GM12878 (cell line): ENCODE data around the gene PADI3. TPM values are rescaled to one million over a fixed set of nuclear protein-coding genes. Genes with fewer than 3 reads are reported as not detected.

ENCODE experiments used
- ATAC-seq: fragments of 200-7000 bp; cut with Tn5 transposase; 3 replicates; pipeline ENCODE4 v1.9.1; 2020; ENCODE audit warnings: mild to moderate bottlenecking, moderate library complexity
- BruUV-seq: library from RNA; stranded (reverse); fragments of 400-500 nt; replicated peaks from 2 replicates; lab custom pipeline; 2021; lab: Mats Ljungman, UMichigan
- CTCF ChIA-PET: fragments of 300-600 bp; sonication (Branson Sonifier 250); formaldehyde crosslinking; extraction: SDS; loops from one replicate; lab custom pipeline; 2021; ENCODE audit warnings: inconsistent platforms; lab: Yijun Ruan, JAX
- POLR2A ChIA-PET: fragments of 350-600 bp; formaldehyde crosslinking; extraction: SDS; loops from one replicate; lab custom pipeline; 2021; ENCODE audit warnings: inconsistent platforms; lab: Charles Lee
- RAD21 ChIA-PET: fragments of 300-600 bp; sonication (Branson Sonifier 250); formaldehyde crosslinking; loops from one replicate; lab custom pipeline; 2023; ENCODE audit warnings: antibody characterized with exemption; ENCODE audit not compliant: unreplicated experiment; lab: Charles Lee
- SMC1A ChIA-PET: fragments of 300-600 bp; sonication (Branson Sonifier 250); formaldehyde crosslinking; loops from one replicate; lab custom pipeline; 2023; ENCODE audit not compliant: unreplicated experiment, uncharacterized antibody; lab: Charles Lee
- DNase-seq: peaks from one replicate; pipeline ENCODE4 v3.0.0-alpha.2; 2011; ENCODE audit warnings: low read depth, low spot score
- FAIRE-seq: peaks from 3 replicates; lab custom pipeline; 2011; peaks lifted over from hg19 to GRCh38; lab: Jason Lieb, UNC
- H2AFZ ChIP-seq: 2 replicates; pipeline ENCODE4 v1.6.0; 2011; ENCODE audit warnings: low read depth, low read length, control low read depth; ENCODE audit not compliant: control insufficient read depth
- H3K27ac ChIP-seq: 2 replicates; pipeline ENCODE4 v1.5.1; 2011; ENCODE audit warnings: control low read depth; ENCODE audit not compliant: control insufficient read depth, insufficient read depth
- H3K27me3 ChIP-seq, 2 experiments: replicated peaks in 1 of 2; 2 replicates each; pipeline versions ENCODE4 v1.6.0 to v1.6.1; 2011; ENCODE audit warnings: low read length in 1 of 2; ENCODE audit not compliant: control insufficient read depth in 2 of 2, insufficient read depth in 2 of 2
- H3K36me3 ChIP-seq, 2 experiments: 2 replicates each; pipeline ENCODE4 v1.5.1; 2011; ENCODE audit warnings: low read length in 1 of 2; ENCODE audit not compliant: control insufficient read depth in 2 of 2, insufficient read depth in 2 of 2
- H3K4me1 ChIP-seq: 2 replicates; pipeline ENCODE4 v1.6.1; 2011; ENCODE audit warnings: mild to moderate bottlenecking, low read length, moderate library complexity, mixed read lengths; ENCODE audit not compliant: control insufficient read depth, insufficient read depth
- H3K4me2 ChIP-seq: 2 replicates; pipeline ENCODE4 v1.6.0; 2011; ENCODE audit warnings: control low read depth; ENCODE audit not compliant: control insufficient read depth, insufficient read depth
- H3K4me3 ChIP-seq: fragments of 200-600 bp; sonication (generic); 2 replicates; pipeline ENCODE4 v1.5.1; 2016
- H3K79me2 ChIP-seq: 2 replicates; pipeline ENCODE4 v1.6.0; 2011; ENCODE audit warnings: low read length; ENCODE audit not compliant: control insufficient read depth, insufficient read depth
- H3K9ac ChIP-seq: 2 replicates; pipeline ENCODE4 v1.8.0; 2011; ENCODE audit warnings: low read length, control low read depth, mixed read lengths; ENCODE audit not compliant: control insufficient read depth, insufficient read depth
- H3K9me3 ChIP-seq: replicated peaks from 3 replicates; pipeline ENCODE4 v1.5.1; 2011; ENCODE audit warnings: mild to moderate bottlenecking, low read length; ENCODE audit not compliant: control insufficient read depth, insufficient read depth
- H4K20me1 ChIP-seq: 2 replicates; pipeline ENCODE4 v1.6.0; 2011; ENCODE audit not compliant: control insufficient read depth, insufficient read depth
- GATAD2B ChIP-seq: fragments of 450-650 bp; conservative IDR thresholded peaks from 2 replicates; pipeline ENCODE4 v1.6.1; 2017; ENCODE audit warnings: low read depth, mild to moderate bottlenecking, moderate library complexity
- HDAC6 ChIP-seq: fragments of 200-600 bp; sonication (generic); IDR thresholded peaks from one replicate; pipeline ENCODE4 v1.8.0; 2017; ENCODE audit warnings: antibody characterized with exemption; ENCODE audit not compliant: unreplicated experiment
- IRF4 ChIP-seq: IDR thresholded peaks from 2 replicates; pipeline ENCODE4 v1.6.1; 2011; ENCODE audit warnings: low read depth, low read length
- MYB ChIP-seq: fragments of 150-350 bp; IDR thresholded peaks from 2 replicates; pipeline ENCODE4 v1.6.1; 2014; ENCODE audit warnings: mild to moderate bottlenecking, low read depth, low read length, borderline replicate concordance
- RB1 ChIP-seq: fragments of 450-650 bp; formaldehyde crosslinking; IDR thresholded peaks from 2 replicates; pipeline ENCODE4 v1.6.1; 2017; ENCODE audit warnings: mild to moderate bottlenecking, borderline replicate concordance
- RCOR1 ChIP-seq: conservative IDR thresholded peaks from 2 replicates; pipeline ENCODE4 v1.6.1; 2012; ENCODE audit warnings: low read depth, low read length, improper control_type of control experiment
- whole genome bisulfite sequencing: methylation state at CpG from one replicate; pipeline ENCODE4 v1.1.6; 2016; ENCODE audit warnings: low lambda C conversion rate; ENCODE audit not compliant: insufficient replicate concordance, insufficient coverage; ENCODE audit errors: missing lambda C conversion rate; 5-methylcytosine and 5-hydroxymethylcytosine counted together
- in situ Hi-C: fragments of 300-500 bp; cut with MboI; formaldehyde crosslinking; loops from 9 replicates; pipeline ENCODE4 v1.14.3; 2018; ENCODE audit warnings: mixed read lengths
- intact Hi-C: fragments of 100-400 bp; cut with micrococcal nuclease; formaldehyde crosslinking; loops from one replicate; pipeline ENCODE4 v1.14.2; 2022; ENCODE audit not compliant: unreplicated experiment
- polyA plus RNA-seq, 11 experiments: library from polyadenylated mRNA; depleted of rRNA in 4 of 11; unstranded in 6 of 11; stranded (reverse) in 5 of 11; fragments of >200 nt; fragmentation: Nextera tagmentation in 4 of 11; fragmentation: Illumina TruSeq in 1 of 11; extraction: Ambion mirVana in 4 of 11; extraction: Trizol in 1 of 11; gene quantifications; 1 replicate in 1 of 11; 2 replicates in 10 of 11; pipeline versions ENCODE4 v1.2.1 to v1.2.3, GENCODE V29; 2011 to 2016; ENCODE audit warnings: inconsistent platforms in 2 of 11, missing spikeins in 2 of 11, low read depth in 1 of 11
- total RNA-seq, 4 experiments: library from RNA; depleted of rRNA in 3 of 4; stranded (reverse); fragments of >200 nt in 3 of 4; fragmentation: Illumina TruSeq in 1 of 4; extraction: Trizol in 1 of 4; gene quantifications; 2 replicates each; pipeline versions ENCODE4 v1.2.1 to v1.2.3, GENCODE V29; 2013 to 2021
- TF ChIP-seq, protein P1 (sequence below): fragments of 450-650 bp; IDR thresholded peaks from 2 replicates; pipeline ENCODE4 v1.6.1; 2017; ENCODE audit warnings: mild to moderate bottlenecking, low read depth, inconsistent platforms; ENCODE audit not compliant: poor library complexity, severe bottlenecking
- TF ChIP-seq, protein P2 (sequence below): fragments of 450-650 bp; IDR thresholded peaks from 2 replicates; pipeline ENCODE4 v1.6.1; 2017; ENCODE audit warnings: mild to moderate bottlenecking

The PADI3 gene
- total and polyA plus RNA-seq, 10 of the 15 experiments (the other 5 are each of a cell fraction or from before 2014, with no cell fraction given): 0.01 TPM; not detected in 9

DNA sequence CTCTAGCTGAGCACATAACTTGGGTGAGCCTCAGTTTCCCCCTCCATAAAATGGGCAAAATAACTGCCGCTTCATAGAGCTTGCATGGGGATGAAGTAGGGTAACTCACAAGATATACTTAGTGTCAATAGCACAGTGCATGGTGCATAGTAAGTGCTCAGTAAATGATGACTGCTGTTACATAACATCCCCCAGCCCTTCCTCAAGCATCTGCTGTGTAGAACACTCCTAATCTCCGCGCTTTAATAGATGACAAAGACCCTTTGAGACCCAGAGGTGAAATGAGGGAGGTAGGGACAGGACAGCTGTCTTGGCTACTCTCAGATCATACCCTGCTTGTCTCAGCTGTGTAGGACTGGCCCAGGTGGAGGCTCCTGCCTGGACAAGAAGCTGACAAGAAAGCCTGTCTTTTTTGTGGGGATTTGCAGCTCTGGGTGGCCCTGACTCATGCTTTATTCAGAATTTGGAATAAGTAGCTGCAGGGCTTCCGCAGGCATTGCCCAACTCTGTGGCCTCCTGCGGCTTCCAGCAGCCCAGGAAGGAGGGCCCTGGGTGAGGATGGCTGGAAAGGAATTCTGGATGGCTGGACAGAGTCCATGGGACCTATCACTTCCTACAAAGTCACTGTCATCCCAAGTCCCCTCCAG, 38.4 kb downstream of the PADI3 start:
- Histone ChIP-seq H2AFZ (no peak overlapping the region), H3K4me2 (no peak overlapping the region), H3K9ac (no peak overlapping the region), H3K27me3 (no peaks in the 10 kb centered on the region; a peak in 1 of 4 replicates), H3K9me3 (no peaks in the 10 kb centered on the region), H3K36me3 (no peaks in the 10 kb centered on the region), H3K4me1 (no peaks in the 10 kb centered on the region), H3K79me2 (no peaks in the 10 kb centered on the region), H3K27ac (no peak overlapping the region), H3K4me3 (no peak overlapping the region), H4K20me1 (no peaks in the 10 kb centered on the region)
- ATAC-seq (no peak), DNase-seq (no peak), FAIRE-seq (no peak)
- RAD21 ChIA-PET: no interaction called here
- WGBS: 37% methylated on average over 5 of the region's 5 CpGs
- intact Hi-C loops (no loop called here), in situ Hi-C loops (no loop called here)
- TF ChIP-seq, protein P1, sequence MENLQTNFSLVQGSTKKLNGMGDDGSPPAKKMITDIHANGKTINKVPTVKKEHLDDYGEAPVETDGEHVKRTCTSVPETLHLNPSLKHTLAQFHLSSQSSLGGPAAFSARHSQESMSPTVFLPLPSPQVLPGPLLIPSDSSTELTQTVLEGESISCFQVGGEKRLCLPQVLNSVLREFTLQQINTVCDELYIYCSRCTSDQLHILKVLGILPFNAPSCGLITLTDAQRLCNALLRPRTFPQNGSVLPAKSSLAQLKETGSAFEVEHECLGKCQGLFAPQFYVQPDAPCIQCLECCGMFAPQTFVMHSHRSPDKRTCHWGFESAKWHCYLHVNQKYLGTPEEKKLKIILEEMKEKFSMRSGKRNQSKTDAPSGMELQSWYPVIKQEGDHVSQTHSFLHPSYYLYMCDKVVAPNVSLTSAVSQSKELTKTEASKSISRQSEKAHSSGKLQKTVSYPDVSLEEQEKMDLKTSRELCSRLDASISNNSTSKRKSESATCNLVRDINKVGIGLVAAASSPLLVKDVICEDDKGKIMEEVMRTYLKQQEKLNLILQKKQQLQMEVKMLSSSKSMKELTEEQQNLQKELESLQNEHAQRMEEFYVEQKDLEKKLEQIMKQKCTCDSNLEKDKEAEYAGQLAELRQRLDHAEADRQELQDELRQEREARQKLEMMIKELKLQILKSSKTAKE: no peak
- TF ChIP-seq RB1 (no peak), GATAD2B (no peak), RCOR1 (no peak), MYB (no peak), IRF4 (no peak), HDAC6 (no peak)
- TF ChIP-seq, protein P2, sequence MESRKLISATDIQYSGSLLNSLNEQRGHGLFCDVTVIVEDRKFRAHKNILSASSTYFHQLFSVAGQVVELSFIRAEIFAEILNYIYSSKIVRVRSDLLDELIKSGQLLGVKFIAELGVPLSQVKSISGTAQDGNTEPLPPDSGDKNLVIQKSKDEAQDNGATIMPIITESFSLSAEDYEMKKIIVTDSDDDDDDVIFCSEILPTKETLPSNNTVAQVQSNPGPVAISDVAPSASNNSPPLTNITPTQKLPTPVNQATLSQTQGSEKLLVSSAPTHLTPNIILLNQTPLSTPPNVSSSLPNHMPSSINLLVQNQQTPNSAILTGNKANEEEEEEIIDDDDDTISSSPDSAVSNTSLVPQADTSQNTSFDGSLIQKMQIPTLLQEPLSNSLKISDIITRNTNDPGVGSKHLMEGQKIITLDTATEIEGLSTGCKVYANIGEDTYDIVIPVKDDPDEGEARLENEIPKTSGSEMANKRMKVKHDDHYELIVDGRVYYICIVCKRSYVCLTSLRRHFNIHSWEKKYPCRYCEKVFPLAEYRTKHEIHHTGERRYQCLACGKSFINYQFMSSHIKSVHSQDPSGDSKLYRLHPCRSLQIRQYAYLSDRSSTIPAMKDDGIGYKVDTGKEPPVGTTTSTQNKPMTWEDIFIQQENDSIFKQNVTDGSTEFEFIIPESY: no peak
- SMC1A ChIA-PET: interaction anchor here (0.6 kb wide), 1 partner anchor 159 kb away, joined by 3 read pairs; no protein-coding TSS in a partner anchor
- BruUV-seq: no TSS peak
- POLR2A ChIA-PET: no interaction called here
- CTCF ChIA-PET: no interaction called here
